ENCODE measurements around the gene GSC2. TPM values are rescaled to one million over a fixed set of nuclear protein-coding genes. Genes with fewer than 3 reads are reported as not detected.

The GSC2 gene
- total RNA-seq, 1 donor from 2014 or later, result not detected

DNA sequence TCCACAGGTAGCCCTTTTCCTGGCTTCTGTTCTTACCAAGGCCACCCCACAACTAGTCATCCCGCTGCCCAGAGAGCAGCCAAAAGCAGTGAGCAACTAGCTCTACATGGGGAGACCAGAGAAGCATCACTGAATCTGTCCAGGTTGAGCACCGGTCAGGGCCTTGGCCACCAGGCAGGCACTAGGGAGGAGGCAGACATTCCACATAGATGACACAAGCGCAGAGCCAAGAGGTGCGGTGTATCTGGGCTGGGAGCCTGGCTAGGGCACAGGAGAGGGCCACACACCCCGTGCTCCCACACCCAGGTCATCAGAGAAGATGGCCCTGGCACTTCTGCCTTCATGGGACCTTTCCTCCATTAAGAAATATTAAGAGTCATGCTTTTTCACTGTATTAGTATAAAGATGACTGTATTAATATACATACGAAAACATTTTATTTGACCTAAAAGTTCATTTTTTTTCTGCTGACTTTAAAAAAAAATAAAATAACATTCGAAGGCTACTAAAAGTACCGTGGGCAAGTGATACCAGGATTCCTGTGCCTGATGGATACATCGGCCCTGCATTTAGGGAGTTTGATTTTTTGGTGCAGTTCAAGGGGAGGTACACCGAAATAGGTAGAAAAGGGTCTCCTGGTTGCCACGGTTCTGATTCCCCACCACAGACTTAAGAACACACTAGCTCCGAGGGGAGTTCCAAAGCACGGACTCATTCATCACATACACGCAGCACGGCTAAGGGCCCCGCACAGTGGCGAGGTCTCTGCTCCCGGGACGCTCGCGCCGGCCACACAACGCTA is 29.1 kb downstream of the GSC2 start:
- DNase-seq (ENCODE audit: low spot score), result peak; percentile 25

DNA sequence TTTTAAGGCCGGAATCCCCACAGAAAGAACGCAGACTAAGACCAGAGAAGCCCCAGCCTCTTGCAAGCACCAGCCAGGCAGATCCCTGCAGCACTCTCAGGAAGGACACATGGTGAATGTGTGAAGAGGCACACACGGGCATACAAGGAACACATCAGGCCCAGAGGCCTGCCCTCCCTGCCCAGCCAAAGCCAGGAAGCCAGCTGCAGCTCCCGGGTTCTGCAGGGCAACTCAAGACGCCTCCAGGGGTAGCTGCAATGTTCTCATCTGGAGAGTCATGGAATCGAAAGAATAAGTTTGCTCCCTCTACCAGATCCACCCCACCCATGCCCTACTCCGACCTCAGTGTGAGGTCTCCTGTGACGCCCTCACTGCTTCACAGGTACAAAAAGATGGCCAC is 30.1 kb downstream of the GSC2 start:
- DNase-seq (ENCODE audit: low spot score), result no peak

DNA sequence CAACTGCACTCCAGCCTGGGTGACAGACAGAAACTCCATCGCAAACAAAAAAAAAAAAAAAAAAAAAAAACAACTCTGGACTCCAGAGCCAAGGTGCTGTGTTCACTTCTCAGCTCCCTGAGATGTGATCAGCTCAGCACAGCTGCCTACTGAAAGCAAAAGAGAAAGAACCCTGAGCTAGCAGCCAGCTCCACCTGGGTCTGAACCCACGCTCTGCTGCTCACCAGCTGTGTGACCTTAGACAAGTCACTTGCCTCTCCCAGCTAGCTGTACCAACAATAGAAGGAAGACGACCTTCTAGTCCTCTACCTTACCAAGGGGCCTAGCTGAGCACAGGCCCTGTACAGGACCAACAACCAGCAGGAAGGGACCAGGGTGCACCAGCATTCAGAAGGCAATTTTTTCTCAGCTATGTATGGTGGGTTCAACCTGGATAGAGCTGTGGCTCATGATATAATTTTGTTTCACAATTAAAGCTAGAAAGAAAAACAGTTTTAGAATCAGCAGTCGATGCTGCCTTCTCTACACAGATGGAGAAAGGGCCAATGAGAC is 31.7 kb downstream of the GSC2 start:
- DNase-seq (ENCODE audit: low spot score), result no peak

DNA sequence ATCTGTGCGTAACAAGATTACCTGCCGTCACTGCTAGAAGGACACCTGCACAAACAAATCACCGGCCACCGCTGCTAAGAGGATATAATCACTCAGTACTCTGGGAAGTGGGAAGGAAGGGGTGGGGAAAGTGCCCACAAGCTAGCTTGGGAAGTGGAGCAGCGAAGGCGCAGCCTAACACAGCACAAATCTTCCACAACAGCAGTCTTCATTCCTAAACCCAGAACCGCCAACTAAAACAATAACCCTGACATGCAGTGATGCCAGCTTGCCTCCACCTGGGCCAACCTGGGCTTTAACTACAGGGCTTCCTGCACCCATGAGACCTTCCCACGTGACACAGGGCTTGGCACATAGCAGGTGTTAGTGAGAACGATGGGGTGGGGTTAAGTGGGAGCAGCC is 33.0 kb downstream of the GSC2 start:
- no peak for DNase-seq (ENCODE audit: low spot score)

DNA sequence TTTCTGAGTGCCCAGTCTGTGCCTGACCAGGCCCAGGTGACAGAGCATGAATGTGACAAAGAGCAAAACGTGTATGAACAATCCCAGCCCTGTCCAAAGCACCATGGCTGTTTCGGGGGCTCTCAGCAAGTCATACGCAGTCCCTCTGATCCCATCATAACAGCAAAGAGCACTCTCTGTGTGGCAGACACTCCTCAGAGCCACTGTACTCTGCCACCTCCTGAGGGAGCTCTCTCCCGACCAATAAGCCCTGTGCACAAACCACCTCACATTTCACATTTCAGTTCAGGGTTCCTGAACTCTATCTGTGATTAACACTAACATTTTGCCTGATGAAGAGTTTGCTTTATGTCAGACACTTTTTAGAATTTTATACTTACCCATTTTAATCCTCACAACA is 34.5 kb downstream of the GSC2 start:
- DNase-seq (ENCODE audit: low spot score), result no peak

DNA sequence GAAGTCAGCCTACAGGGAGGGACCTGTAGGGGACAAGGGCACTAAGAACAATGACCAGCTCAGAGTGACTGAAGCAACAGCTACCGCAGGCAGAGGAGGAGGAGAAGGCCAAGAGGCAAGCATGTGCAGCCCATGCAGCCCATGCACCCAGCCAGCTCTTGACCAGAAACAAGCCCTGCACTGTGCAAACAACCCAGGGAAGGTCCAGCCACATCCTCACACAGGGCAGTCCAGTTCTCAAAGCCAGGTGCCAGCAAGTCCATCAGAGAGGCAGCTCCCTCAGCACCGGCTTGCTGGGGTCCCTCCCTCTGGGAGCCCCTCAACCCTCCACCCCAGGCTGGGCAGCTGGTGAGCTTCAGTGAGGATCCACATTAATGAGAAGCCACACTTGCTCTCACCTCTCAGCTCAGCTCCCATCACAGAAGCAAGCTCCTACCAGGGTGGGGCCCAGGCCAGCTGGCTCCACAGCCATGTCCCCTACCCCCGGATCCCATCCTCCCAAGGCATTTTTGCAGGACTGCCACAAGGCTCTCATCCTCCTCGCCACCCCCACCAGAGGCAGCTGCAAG is 35.0 kb downstream of the GSC2 start:
- DNase-seq (ENCODE audit: low spot score), result no peak

DNA sequence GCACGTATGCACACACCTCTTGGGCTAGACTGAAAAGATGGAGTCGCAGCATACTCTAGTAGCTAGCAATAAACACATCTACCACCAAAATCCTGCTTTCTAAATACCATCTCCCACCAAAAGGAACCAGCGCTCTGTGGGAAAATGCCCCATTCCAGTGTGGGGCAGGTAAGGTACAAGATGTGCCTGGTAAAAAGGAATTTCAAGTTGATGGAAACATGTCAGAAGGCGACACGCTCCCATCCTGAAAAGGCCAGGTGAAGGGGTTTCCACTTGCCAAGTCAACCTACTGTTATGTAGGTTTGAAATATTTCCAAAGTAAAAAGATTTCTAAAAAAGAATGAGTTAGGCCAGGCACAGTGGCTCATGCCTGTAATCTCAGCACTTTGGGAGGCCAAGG is 36.7 kb downstream of the GSC2 start:
- DNase-seq (ENCODE audit: low spot score), result no peak

DNA sequence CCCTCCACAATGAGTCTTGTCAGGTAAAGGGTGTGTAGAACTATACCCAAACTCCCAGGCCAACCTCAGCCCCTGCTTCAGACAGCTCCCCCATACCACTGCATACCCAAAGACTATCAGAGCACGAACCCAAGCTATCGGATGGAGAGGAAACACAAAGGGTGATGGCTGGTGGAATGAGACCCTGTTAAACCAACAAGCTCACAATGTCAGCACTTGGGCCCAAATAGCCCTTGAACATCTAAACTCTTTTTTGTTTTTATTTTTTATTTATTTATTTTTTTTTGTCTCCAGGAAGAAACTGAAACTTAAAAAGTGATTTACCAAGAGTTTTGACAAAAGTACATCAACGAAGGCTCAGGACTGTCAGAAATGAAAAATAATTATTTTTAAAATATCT is 38.5 kb downstream of the GSC2 start:
- DNase-seq (ENCODE audit: low spot score), result no peak

DNA sequence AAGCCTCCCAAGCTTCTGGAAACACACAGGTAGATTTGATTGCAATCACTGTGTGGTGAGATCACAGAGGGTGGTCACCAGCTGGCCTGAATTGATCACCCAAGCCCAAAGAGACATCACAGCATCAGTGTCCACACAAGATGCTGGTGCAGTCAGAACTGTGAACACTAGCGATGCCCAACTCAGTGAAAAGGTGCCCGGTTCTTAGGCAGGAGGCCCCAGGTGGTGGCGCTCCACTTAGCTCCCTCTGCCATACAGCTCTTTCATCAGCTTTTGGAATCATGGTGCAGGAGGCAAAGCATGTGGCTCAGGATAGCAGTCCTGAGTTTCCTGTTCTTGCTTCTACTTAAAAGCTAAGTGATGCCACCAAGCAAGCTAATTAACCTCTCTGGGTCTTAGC is 39.0 kb downstream of the GSC2 start:
- DNase-seq (ENCODE audit: low spot score), result no peak

DNA sequence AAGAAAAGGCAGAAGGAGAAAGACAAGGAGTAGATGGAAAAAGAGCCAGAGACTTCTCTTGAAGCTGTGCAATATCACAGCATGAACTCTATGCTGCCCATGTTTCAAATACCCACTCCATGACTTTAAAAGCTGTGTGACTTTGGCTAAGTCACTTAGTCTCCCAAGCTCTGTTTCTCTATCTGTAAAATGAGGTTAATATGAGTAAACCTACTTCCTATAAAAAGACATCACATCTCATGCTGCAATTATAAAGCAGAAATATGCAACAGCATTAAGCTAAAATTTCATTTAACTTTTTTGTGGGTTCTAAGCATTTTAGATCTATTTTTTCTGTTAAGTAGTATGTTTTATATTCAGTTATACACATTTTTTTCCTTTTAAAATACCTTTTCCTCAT is 39.4 kb downstream of the GSC2 start:
- DNase-seq (ENCODE audit: low spot score), result no peak

DNA sequence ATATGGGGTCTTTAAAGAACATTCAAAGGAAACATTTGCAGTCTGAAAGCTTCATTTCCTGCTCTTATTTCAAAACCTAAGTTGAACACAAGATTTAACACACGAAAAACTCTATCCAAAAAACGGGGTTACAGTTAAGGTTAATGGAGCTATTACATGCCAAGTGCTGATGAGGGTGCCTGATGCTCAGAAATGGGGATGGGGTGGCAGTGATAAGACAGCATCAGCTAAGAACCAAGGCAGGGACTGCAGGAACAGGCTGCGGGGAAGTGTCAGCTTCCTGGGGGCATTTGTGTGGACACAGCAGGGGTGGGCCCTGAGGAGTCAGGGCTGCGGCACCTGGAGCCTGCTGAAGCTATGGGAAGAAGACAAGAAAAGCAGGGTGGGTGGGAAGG is 40.0 kb downstream of the GSC2 start:
- DNase-seq (ENCODE audit: low spot score), result no peak

DNA sequence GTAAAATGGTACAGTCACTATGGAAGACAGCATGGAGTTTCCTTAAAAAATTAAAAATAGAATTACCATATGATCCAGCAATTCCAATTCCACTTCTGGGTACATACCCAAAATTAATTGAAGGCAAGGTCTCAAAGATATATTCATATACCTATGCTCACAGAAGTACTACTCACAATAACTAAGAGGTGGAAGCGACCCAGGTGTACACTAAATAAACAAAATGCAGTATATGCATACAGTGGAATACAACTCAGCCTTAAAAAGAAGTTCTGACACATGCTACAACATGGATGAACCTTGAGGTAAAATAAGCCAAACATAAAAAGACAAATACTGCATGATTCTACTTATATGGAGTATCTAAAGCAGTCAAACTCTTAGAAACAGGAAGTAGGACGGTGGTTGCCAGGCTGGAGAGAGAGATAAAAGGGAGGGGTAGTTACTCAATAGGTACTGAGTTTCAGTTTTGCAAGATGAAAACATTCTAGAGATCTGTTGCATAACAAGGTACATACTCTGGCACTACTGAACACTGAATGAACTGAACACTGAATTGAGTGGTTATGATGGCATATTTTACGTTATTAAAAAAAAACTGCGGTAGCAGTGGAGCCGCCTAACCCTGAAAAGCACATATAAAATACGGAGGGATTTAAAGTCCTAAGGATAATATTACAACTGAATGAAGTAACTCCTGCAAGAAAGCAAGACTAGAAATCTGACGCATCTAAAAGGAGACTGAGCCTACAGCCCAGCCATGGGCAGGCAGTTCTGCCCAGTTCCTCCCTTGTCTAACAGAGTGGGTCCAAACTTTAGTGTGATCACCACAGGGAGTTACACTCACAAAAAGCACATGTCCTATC is 40.7 kb downstream of the GSC2 start:
- DNase-seq (ENCODE audit: low spot score), result peak; percentile 47

DNA sequence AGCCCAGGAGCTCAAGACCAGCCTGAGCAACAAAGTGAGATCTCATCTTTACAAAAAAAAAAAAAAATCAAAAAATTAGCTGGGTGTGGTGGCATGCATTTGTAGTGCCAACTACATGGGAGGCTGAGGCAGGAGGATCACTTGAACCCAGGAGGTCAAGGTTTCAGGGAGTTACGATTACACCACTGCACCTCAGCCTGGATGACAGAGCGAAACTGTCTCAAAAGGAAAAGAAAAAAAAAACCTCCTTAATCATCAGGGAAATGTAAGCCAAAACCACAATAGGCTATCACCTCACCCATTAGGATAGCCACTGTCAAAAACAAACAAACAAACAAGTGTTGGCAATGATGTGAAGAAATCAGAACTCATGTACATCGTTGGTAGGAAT is 41.3 kb downstream of the GSC2 start:
- no peak for DNase-seq (ENCODE audit: low spot score)

DNA sequence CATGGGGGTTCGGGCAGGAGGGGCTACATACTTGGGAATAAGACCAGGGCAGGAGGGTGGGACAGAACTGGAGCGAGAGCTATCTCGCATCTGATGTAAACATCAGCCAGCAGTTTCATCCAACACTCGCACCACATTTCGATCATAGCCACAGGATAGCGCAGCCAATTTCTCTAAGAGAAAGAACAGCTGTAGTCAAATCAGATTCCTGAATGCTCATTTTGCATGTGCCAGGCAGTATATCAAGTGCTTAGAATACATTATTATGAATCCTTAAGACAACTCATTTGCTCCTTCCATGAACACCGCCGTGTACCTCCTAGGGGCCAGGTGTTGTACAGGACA is 42.4 kb downstream of the GSC2 start:
- DNase-seq (ENCODE audit: low spot score), result no peak

DNA sequence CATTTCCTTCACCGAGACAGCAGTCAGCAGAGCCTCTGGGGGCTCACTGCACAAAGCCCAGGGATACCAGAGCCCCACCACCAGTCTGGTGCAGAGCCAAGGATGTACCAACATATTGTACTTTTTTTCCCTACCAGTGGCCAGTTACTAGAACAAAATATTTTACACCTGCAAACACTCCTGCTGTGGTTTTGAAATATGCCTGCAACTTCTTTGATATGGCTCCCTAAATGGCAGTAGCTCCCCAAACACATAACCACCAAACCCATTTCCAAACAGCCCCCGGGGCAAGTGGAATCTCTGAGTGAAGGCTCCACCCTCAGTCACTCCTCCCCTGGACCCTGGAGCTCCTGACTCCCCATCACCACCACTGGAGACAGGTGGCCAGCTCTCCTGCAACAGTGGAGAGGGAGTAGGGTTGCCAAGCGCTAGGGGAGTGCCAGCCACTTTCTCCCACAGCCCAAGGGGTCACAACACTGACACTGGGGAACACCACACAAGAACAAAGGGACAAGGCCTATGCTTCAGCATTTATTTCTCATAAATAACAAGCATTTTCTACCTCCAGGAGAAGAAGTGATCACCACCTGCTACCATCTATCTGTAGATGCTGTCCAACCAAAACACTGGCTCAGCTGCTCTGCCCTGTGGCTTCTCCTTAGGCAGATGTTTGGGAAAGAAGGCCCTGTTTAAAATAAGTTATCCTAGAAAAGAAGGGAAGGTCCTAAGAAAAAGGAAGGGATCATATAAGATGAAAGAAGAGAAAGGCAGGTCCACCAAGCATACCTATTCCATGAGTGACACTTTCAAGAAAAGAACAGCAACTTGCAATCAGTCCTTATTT is 43.0 kb downstream of the GSC2 start:
- no peak for DNase-seq (ENCODE audit: low spot score)

DNA sequence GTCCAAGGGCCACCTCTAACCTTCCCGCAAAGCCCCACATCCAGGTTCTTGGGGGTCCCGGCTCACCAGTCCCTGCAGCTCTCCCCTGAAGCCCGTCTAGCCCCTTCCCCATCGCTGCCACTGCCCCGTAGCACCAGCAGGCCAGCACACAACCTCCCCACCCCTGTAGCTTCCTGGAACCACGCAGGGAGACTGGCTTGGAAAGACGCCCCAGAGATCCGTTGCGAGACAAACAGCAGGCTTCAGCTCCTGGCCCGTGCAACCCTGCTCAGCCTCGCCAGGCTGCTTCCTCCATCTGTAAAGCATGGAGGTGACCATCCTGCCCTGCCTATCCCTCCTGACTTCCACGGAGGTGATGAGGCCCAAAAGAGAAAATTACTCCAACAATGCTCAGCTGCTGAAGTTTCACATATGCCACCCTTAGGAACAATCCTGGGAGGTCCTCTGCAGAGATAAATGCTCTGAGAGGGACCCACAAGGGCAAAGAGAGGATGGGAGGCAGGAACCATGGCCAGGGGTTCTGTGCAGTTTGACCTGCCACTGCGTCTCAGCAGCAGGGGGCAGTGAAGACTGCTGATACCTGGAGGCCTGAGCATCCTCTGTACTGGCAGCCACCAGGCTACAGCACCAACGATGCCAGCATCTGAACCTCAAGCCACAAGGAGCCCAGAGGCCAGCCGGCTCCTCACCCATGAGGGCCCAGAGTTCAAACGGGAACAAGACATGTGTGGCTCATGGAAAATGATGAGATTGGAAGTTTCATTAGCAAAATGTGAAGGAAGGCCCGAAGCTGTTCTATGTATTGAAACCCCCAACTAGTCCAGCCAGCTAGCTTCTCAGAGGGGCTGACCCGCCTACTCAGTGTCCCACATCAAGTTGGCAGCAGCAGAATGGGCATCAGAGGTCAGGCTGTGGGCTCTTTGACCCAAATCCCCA is 44.0 kb downstream of the GSC2 start:
- no peak for DNase-seq (ENCODE audit: low spot score)

DNA sequence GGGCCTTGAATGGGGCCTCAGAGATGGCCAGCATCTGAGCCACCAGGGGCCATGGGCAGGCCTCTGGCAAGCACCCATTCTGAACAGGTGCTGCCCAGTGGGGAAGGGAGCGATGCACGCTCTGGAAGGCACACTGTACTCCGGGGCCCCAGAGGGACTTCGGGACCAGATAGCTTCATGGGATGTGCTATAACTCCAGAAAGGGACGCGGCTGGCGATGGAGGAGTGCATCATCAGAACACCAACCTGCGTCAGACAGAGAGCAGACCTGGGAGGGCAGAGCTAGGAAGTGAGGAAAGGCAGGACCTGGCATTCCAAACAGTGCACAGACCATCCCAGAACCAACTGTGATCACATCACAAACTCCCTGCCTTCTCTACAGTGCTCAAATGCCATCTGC is 44.6 kb downstream of the GSC2 start:
- DNase-seq (ENCODE audit: low spot score), result no peak

DNA sequence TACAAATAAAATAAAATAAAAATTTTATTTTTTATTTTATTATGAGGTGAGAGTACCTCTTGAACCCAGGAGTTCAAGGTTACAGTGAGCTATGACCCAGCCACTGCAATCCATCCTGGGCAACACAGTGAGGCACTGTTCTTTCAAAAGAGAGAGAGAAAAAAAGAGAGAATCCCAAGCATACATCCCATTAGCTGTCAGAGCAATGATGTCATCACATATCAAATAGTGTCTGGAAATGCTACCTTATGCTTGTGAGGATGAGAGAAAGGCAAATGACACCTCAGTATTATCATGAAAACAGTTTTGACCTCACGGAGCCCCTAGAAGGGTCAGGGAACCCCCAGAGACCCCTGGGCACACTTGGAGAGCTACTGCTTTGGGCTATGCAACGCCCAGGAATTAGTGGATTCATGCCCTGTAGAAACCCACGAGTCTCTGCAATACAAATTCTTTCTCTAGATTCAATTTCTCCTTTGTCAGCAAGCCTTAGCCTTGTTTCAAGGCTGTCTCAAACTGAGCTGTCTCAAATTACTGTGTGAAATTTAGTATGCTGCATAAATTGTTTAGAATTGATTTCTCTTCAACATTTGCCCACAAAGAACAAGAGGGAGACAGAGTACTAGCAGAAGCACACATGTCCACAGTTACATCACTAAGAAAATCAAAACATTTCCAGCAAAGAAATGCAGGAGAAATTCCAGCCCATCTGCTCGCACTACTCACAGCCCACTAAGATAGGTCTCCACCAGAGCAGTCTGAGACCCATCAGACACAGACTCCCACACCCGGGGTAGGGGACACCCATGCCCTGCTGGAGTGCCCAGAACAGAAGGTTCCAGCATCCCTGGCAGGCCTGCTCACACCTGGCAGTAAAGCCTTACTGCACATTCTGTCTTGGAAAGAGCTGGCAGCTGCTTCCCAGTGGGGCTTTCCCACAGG is 45.9 kb downstream of the GSC2 start:
- no peak for DNase-seq (ENCODE audit: low spot score)

DNA sequence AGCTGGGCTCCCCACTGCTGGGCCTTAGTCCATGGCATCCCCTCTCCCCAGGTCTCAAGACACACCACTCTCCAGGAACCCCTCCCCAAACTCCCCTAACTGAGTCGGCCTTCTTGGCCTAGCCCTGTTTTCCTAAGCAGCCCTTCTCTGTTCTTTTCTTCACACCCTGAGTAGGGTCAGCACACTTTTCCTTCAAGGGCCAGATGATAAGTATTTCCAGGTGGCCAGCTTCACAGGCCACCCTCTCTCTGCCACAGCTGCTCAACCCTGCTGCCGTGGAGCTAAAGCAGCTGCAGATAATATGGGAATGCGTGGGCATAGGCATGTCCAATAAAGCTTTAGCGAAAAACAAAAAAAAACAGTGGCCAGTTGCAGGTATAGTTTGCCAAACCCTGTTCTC is 51.9 kb downstream of the GSC2 start:
- no peak for DNase-seq (ENCODE audit: low spot score)
